Suprapubic skin (tissue), 4 donors: ENCODE data around the gene NCK1. TPM values are rescaled to one million over a fixed set of nuclear protein-coding genes. Genes with fewer than 3 reads are reported as not detected.
"Not testable (repeated sequence)": the region's sequence is repeated elsewhere in the genome, so short reads cannot be mapped to it uniquely, and the experiment has no call there.

ENCODE experiments used
- DNase-seq, 2 donors: peaks; one replicate each; pipeline ENCODE4 v3.0.0-alpha.2; 2019; ENCODE audit warnings: low spot score in 2 of 2
- H3K27ac ChIP-seq: fragments of 200-600 bp; sonication (generic); one replicate; pipeline ENCODE4 v1.5.1; 2019
- H3K27me3 ChIP-seq: fragments of 200-600 bp; sonication (generic); one replicate; pipeline ENCODE4 v1.5.1; 2019
- H3K36me3 ChIP-seq: fragments of 200-600 bp; sonication (generic); one replicate; pipeline ENCODE4 v1.5.1; 2019
- H3K4me1 ChIP-seq: fragments of 200-600 bp; sonication (generic); one replicate; pipeline ENCODE4 v1.5.1; 2019
- H3K4me3 ChIP-seq: fragments of 200-600 bp; sonication (generic); one replicate; pipeline ENCODE4 v1.5.1; 2019; ENCODE audit warnings: mild to moderate bottlenecking
- H3K9me3 ChIP-seq: fragments of 200-600 bp; sonication (generic); one replicate; pipeline ENCODE4 v1.5.1; 2019
- EP300 ChIP-seq: sonication (generic); formaldehyde crosslinking; IDR thresholded peaks from one replicate; pipeline ENCODE4 v1.6.1; 2017; ENCODE audit warnings: antibody characterized with exemption
- POLR2A ChIP-seq, 2 donors: fragments of 450-650 bp; IDR thresholded peaks; one replicate each; pipeline ENCODE4 v1.6.1; 2017; ENCODE audit warnings: antibody characterized with exemption in 2 of 2, mild to moderate bottlenecking in 2 of 2, moderate library complexity in 2 of 2
- POLR2AphosphoS5 ChIP-seq, 3 donors: sonication (generic); formaldehyde crosslinking; IDR thresholded peaks; one replicate each; pipeline ENCODE4 v1.6.1; 2017; ENCODE audit warnings: antibody characterized with exemption in 3 of 3
- WGBS: methylation state at CpG from one replicate; pipeline ENCODE4 v1.1.5; 2018; 5-methylcytosine and 5-hydroxymethylcytosine counted together
- total RNA-seq, 4 donors: library from RNA; depleted of rRNA; stranded (reverse); fragments of >200 nt; gene quantifications; one replicate each; pipeline ENCODE4 v1.1.0, GENCODE V29; 2016
- TF ChIP-seq, protein P1 (sequence below), 2 donors: fragments of 200-600 bp in 1 of 2; fragments of 450-650 bp in 1 of 2; sonication (generic) in 1 of 2; IDR thresholded peaks; one replicate each; pipeline ENCODE4 v1.5.1; 2016 to 2019; ENCODE audit warnings: antibody characterized with exemption in 2 of 2, mild to moderate bottlenecking in 1 of 2, moderate library complexity in 1 of 2

Gene NCK1
- total RNA-seq, 4 donors from 2014 or later: 38.5 to 46.3 (median 43.7) TPM

DNA sequence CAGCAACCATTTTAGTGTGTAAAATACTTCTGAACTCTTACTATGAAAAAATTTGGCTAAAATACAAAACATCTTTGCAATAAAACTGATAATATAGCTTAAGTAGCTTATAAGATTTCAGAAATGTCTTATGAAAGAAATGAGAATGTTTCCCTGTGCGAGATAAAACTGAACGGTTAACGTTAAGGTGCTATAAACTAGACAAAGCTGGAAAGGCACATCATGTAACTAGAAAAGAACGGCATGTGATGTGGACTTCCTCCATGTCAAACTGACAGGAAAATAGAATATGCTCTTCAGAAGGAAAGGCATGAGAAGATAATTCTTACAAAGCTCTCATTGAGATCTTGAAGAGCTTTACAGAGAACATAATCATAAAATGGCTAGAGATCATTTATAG, 36.5 kb downstream of the NCK1 start:
- no peaks in the 10 kb centered on the region for H3K9me3 ChIP-seq
- TF ChIP-seq POLR2A (IDR thresholded peaks at IDR 0.05): no peak
- no peak for TF ChIP-seq EP300
- no peak for TF ChIP-seq POLR2AphosphoS5 (IDR thresholded peaks at IDR 0.05)
- TF ChIP-seq, protein P1, sequence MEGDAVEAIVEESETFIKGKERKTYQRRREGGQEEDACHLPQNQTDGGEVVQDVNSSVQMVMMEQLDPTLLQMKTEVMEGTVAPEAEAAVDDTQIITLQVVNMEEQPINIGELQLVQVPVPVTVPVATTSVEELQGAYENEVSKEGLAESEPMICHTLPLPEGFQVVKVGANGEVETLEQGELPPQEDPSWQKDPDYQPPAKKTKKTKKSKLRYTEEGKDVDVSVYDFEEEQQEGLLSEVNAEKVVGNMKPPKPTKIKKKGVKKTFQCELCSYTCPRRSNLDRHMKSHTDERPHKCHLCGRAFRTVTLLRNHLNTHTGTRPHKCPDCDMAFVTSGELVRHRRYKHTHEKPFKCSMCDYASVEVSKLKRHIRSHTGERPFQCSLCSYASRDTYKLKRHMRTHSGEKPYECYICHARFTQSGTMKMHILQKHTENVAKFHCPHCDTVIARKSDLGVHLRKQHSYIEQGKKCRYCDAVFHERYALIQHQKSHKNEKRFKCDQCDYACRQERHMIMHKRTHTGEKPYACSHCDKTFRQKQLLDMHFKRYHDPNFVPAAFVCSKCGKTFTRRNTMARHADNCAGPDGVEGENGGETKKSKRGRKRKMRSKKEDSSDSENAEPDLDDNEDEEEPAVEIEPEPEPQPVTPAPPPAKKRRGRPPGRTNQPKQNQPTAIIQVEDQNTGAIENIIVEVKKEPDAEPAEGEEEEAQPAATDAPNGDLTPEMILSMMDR (IDR thresholded peaks at IDR 0.05): no peak
- H3K27ac ChIP-seq: no peak overlapping the region
- H3K36me3 ChIP-seq: peaks cover 6% of the 10 kb centered on the region
- 75% methylated on average over 4 of the region's 4 CpGs for WGBS
- no peaks in the 10 kb centered on the region for H3K27me3 ChIP-seq
- no peak overlapping the region for H3K4me3 ChIP-seq
- peaks cover 27% of the 10 kb centered on the region for H3K4me1 ChIP-seq
- DNase-seq: no peak

DNA sequence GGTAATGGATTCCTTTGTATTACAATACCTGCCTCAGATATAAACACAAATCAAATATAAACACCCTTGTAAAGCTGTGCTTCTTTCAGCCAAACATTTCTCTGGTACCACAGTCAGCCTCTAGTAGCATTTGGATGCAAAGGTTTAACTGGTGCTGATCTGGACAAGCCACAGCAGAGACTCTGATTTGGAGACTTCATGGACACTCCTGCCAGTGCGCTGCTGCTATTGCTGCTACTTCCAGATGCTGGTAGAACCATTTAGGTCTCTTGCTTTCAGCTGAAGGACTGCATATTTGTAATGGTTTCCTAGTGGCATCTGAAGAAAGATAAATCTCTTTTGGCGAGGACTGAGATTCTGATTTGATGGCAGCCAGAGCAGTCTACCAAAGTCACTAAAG, 36.9 kb downstream of the NCK1 start:
- H3K27ac ChIP-seq: no peak overlapping the region
- H3K4me1 ChIP-seq: peaks cover 23% of the 10 kb centered on the region
- TF ChIP-seq POLR2A (IDR thresholded peaks at IDR 0.05): no peak
- no peak for TF ChIP-seq EP300
- no peak for TF ChIP-seq POLR2AphosphoS5 (IDR thresholded peaks at IDR 0.05)
- TF ChIP-seq, protein P1 (IDR thresholded peaks at IDR 0.05): no peak
- H3K27me3 ChIP-seq: no peaks in the 10 kb centered on the region
- peaks cover 6% of the 10 kb centered on the region for H3K36me3 ChIP-seq
- WGBS: 84% methylated on average over 2 of the region's 2 CpGs
- no peak for DNase-seq
- H3K4me3 ChIP-seq: no peak overlapping the region
- peaks cover under 1% of the 10 kb centered on the region for H3K9me3 ChIP-seq

DNA sequence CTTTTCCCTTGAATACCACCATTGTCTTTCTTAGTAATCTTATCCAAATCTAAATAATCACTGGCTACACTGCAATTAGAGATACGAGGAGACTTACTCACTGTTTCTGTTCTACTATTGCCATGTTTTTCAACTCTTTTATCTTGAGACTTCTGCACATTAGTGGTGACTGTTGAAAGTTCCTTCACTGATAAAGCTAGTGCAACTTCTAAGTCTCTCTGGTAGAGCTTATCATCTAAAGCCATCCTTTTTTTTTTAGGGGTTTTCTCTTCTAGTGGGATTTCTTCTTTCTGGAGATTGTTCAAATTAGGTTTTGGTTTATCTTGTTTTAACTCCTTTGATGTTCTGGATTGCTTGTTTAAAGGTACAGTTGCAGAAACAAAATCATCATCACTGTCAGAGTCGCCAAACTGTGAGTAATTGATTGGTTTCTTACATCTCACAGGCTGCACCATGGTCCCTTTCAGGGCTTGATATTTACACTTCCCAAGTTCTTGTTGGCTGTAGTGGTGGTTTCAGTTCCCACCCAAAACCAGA, 37.7 kb downstream of the NCK1 start:
- no peak overlapping the region for H3K4me3 ChIP-seq
- H3K9me3 ChIP-seq: peaks cover 8% of the 10 kb centered on the region
- 77% methylated on average over 2 of the region's 2 CpGs for WGBS
- H3K36me3 ChIP-seq: peaks cover 6% of the 10 kb centered on the region
- H3K27ac ChIP-seq: no peak overlapping the region
- H3K4me1 ChIP-seq: peaks cover 18% of the 10 kb centered on the region
- no peaks in the 10 kb centered on the region for H3K27me3 ChIP-seq
- TF ChIP-seq POLR2A (IDR thresholded peaks at IDR 0.05) (no peak), POLR2AphosphoS5 (IDR thresholded peaks at IDR 0.05) (no peak), EP300 (no peak)
- TF ChIP-seq, protein P1 (IDR thresholded peaks at IDR 0.05): no peak
- no peak for DNase-seq

DNA sequence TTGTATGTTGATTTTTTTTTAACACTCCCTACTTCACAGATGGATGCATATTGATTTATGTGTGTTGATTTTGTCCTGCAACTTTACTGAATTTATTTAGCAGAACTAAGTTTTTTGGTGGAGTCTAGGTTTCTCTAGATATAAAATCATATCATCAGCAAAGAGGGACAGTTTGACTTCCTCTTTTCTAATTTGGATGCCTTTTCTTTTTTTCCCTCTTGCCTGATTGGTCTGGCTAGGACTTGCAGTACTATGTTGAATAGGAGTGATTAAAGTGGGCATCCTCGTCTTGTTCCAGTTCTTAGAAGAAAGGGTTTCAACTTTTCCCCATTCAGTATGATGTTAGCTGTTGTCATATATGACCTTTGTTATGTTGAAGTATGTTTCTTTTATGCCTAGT, 38.7 kb downstream of the NCK1 start:
- H3K27ac ChIP-seq, H3K27me3 ChIP-seq, H3K4me3 ChIP-seq, DNase-seq, H3K36me3 ChIP-seq: not testable (repeated sequence)
- peaks cover 18% of the 10 kb centered on the region for H3K4me1 ChIP-seq
- WGBS: 92% methylated on average over 1 of the region's 1 CpG
- peaks cover 16% of the 10 kb centered on the region for H3K9me3 ChIP-seq

DNA sequence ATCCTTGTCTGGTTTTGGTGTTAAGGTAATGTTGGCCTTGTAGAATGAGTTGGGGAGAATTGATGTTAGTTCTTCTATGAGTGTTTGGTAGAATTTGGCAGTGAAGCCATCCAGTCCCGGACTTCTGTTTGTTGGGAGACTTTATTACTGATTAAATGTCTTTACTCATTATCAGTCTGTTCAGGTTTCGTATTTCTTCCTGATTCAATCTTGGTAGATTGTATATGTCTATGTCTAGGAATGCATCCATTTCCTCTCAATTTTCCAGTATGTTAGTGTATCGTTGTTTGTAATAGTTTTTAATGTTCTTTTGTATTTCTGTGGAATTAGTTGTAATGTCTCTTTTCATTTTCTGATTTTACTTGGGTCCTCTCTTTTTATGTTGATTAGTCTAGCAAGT, 39.4 kb downstream of the NCK1 start:
- WGBS: 98% methylated on average over 3 of the region's 3 CpGs
- DNase-seq: no peak
- H3K4me3 ChIP-seq: no peak overlapping the region
- H3K36me3 ChIP-seq: peaks cover 6% of the 10 kb centered on the region
- H3K27ac ChIP-seq: no peak overlapping the region
- TF ChIP-seq POLR2AphosphoS5 (IDR thresholded peaks at IDR 0.05) (no peak), POLR2A (IDR thresholded peaks at IDR 0.05) (no peak), EP300 (no peak)
- TF ChIP-seq, protein P1 (IDR thresholded peaks at IDR 0.05): no peak
- no peaks in the 10 kb centered on the region for H3K27me3 ChIP-seq
- peaks cover 18% of the 10 kb centered on the region for H3K4me1 ChIP-seq
- peaks cover 16% of the 10 kb centered on the region for H3K9me3 ChIP-seq

DNA sequence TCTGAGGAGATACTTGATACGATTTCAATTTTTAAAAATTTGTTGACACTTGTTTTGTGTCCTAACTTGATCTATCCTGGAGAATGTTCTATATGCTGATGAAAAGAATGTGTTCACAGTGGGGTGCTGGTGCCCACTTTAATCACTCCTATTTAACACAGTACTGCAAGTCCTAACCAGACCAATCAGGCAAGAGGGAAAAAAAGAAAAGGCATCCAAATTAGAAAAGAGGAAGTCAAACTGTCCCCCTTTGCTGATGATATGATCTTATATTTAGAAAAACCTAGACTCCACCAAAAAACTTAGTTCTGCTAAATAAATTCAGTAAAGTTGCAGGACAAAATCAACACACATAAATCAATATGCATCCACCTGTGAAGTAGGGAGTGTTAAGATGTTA, 40.5 kb downstream of the NCK1 start:
- WGBS: 89% methylated on average over 1 of the region's 1 CpG
- not testable (repeated sequence) for H3K27me3 ChIP-seq, H3K36me3 ChIP-seq, H3K4me3 ChIP-seq, H3K27ac ChIP-seq, DNase-seq
- Histone ChIP-seq H3K4me1 (peaks cover 22% of the 10 kb centered on the region), H3K9me3 (peaks cover 16% of the 10 kb centered on the region)
